Naive thymus-derived CD4-positive, alpha-beta T cell (primary cell): ENCODE results near the gene ZNF429. TPM values are rescaled to one million over a fixed set of nuclear protein-coding genes. Genes with fewer than 3 reads are reported as not detected.
"Not testable (repeated sequence)": the region's sequence is repeated elsewhere in the genome, so short reads cannot be mapped to it uniquely, and the experiment has no call there.

Experiments used
- ATAC-seq: fragments of 150-1000 bp; cut with Tn5 transposase; 2 replicates; pipeline ENCODE4 v1.10.0; 2021; ENCODE audit warnings: mild to moderate bottlenecking, moderate library complexity
- CTCF ChIA-PET: fragments of 350-600 bp; sonication (Branson Sonifier 250); formaldehyde crosslinking; loops from one replicate; lab custom pipeline; 2021; ENCODE audit warnings: antibody characterized with exemption; lab: Charles Lee
- POLR2A ChIA-PET: fragments of 350-600 bp; sonication (Branson Sonifier 250); formaldehyde crosslinking; loops from one replicate; lab custom pipeline; 2021; ENCODE audit warnings: antibody characterized with exemption, inconsistent platforms; lab: Charles Lee
- DNase-seq, 9 donors: peaks; one replicate each; pipeline versions ENCODE4 v3.0.0 to v3.0.0-alpha.2; 2020 to 2022; ENCODE audit warnings: mixed read lengths in 1 of 9
- H3K27ac ChIP-seq: one replicate; pipeline ENCODE4 v1.7.0; 2013; ENCODE audit warnings: mild to moderate bottlenecking, low read depth, low read length, moderate library complexity
- H3K27me3 ChIP-seq, 2 donors: one replicate each; pipeline ENCODE4 v1.7.0; 2013; ENCODE audit warnings: low read length in 2 of 2, mild to moderate bottlenecking in 2 of 2, moderate library complexity in 2 of 2; ENCODE audit not compliant: control insufficient read depth in 2 of 2, insufficient read depth in 2 of 2
- H3K36me3 ChIP-seq, 3 experiments: 1 replicate in 2 of 3; 2 replicates in 1 of 3; pipeline ENCODE4 v1.7.0; 2013; ENCODE audit warnings: low read length in 3 of 3, mild to moderate bottlenecking in 3 of 3, moderate library complexity in 1 of 3; ENCODE audit not compliant: insufficient read depth in 3 of 3, control insufficient read depth in 2 of 3
- H3K4me1 ChIP-seq, 2 donors: one replicate each; pipeline ENCODE4 v1.7.0; 2013; ENCODE audit warnings: low read length in 2 of 2, mild to moderate bottlenecking in 2 of 2, moderate library complexity in 1 of 2; ENCODE audit not compliant: control insufficient read depth in 2 of 2, insufficient read depth in 2 of 2
- H3K4me3 ChIP-seq: 2 replicates; pipeline ENCODE4 v1.7.0; 2013; ENCODE audit warnings: mild to moderate bottlenecking, low read length
- H3K9me3 ChIP-seq, 3 experiments: 1 replicate in 2 of 3; 2 replicates in 1 of 3; pipeline ENCODE4 v1.7.0; 2013; ENCODE audit warnings: low read length in 3 of 3; ENCODE audit not compliant: control insufficient read depth in 2 of 3
- H3K27ac Mint-ChIP-seq, 9 donors: one replicate each; pipeline ENCODE4 v1.8.0; 2020 to 2022; ENCODE audit warnings: mixed read lengths in 9 of 9, mild to moderate bottlenecking in 8 of 9, moderate library complexity in 5 of 9, inconsistent platforms in 2 of 9
- H3K27me3 Mint-ChIP-seq, 5 donors: one replicate each; pipeline ENCODE4 v1.8.0; 2021 to 2022; ENCODE audit warnings: mixed read lengths in 5 of 5, mild to moderate bottlenecking in 1 of 5
- H3K36me3 Mint-ChIP-seq, 5 donors: one replicate each; pipeline ENCODE4 v1.8.0; 2020 to 2022; ENCODE audit warnings: mixed read lengths in 5 of 5, mild to moderate bottlenecking in 3 of 5, inconsistent platforms in 1 of 5
- H3K4me1 Mint-ChIP-seq, 7 donors: one replicate each; pipeline ENCODE4 v1.8.0; 2020 to 2022; ENCODE audit warnings: mixed read lengths in 7 of 7, mild to moderate bottlenecking in 3 of 7, inconsistent platforms in 1 of 7
- H3K4me3 Mint-ChIP-seq, 10 donors: one replicate each; pipeline ENCODE4 v1.8.0; 2020 to 2022; ENCODE audit warnings: mild to moderate bottlenecking in 10 of 10, mixed read lengths in 10 of 10, moderate library complexity in 6 of 10, inconsistent platforms in 2 of 10
- H3K9me3 Mint-ChIP-seq, 11 donors: one replicate each; pipeline ENCODE4 v1.8.0; 2020 to 2022; ENCODE audit warnings: mixed read lengths in 11 of 11, mild to moderate bottlenecking in 4 of 11, inconsistent platforms in 1 of 11, moderate library complexity in 1 of 11
- intact Hi-C, 2 donors: fragments of 100-400 bp; cut with micrococcal nuclease; formaldehyde crosslinking; loops; one replicate each; pipeline ENCODE4 v1.15.1; 2023
- polyA plus RNA-seq, 2 donors: library from polyadenylated mRNA; unstranded; fragments of 300-500 nt; fragmentation: Illumina TruSeq; gene quantifications; one replicate each; pipeline ENCODE4 v1.2.3, GENCODE V29; 2021
- total RNA-seq, 6 experiments: library from RNA in 5 of 6; stranded (reverse) in 5 of 6; gene quantifications; 1 replicate in 5 of 6; 2 replicates in 1 of 6; pipeline ENCODE4 v1.2.3 and lab custom pipeline; 2021 to 2026

Gene ZNF429
- total and polyA plus RNA-seq, 7 experiments from 2014 or later: 6.4 to 37.1 (median 30.3) TPM

DNA sequence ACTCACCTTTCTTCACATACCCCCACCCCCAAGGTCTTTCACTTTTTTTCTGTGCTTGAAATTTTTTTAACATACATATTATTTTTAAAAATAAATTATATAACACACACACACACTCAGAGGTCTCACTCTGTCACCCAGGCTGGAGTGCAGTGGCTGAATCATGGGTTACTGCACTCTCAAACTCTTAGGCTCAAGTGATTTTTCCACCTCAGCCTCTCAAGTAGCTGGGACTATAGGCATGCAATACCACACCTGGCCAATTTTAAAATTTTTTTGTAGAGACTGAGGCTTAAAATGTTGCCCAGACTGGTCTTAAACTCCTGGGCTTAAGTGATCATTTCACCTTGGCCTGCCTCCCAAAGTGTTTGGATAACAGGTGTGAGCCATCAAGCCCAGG is 32.9 kb upstream of the ZNF429 start:
- H3K4me3 ChIP-seq: no peak overlapping the region
- POLR2A ChIA-PET: interaction anchor here (0.5 kb wide), 1 partner anchor 230 kb away, joined by 4 read pairs; no protein-coding TSS in a partner anchor
- Mint-ChIP-seq H3K9me3 (peaks cover 0 to 25% (median 0%) of the 10 kb centered on the region in 11 donors), H3K27ac (no peak overlapping the region), H3K27me3 (peaks cover 0 to 16% (median 7%) of the 10 kb centered on the region in 5 donors), H3K36me3 (peaks cover 0 to 5% (median 0%) of the 10 kb centered on the region in 5 donors), H3K4me1 (peaks cover 0 to 11% (median 3%) of the 10 kb centered on the region in 7 donors), H3K4me3 (no peak overlapping the region)
- CTCF ChIA-PET: no interaction called here
- H3K27ac ChIP-seq: no peak overlapping the region
- DNase-seq (no peak), ATAC-seq (no peak)
- H3K36me3 ChIP-seq: no peaks in the 10 kb centered on the region
- no peaks in the 10 kb centered on the region for H3K27me3 ChIP-seq
- peaks cover 0 to 7% of the 10 kb centered on the region in 2 donors for H3K4me1 ChIP-seq
- no peaks in the 10 kb centered on the region for H3K9me3 ChIP-seq
- intact Hi-C loops: loop anchor here in 1 of 2 donors (5.0 kb wide), 1 partner anchor 145 kb away; the partner anchor contains the start of gene ZNF708

DNA sequence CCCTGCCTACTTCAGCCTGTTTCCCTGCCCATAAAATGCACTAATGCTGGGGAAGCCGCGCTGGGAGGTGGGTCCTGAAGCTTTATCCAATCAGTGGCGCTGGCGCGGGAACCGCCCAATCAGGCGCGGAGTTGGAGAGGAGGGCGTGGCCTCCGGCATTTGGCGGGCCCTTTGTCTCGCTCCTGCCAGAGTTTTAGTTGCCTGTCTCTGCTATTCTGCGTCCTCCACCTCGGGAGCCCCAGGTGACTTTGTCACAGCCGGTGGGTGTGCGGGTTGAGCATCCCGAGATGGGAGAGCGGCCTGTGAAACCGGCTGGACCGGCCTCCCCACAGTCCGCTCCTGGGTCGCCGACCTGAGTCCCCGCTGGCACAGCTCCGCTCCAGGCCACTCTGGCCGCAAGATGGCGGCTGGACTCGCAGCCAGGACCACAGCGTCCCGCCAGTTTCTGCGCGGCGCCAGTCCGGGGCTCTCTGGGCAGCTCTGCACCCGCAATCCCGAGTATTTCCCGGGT is 30.7 kb upstream of the ZNF429 start:
- POLR2A ChIA-PET: no interaction called here
- Histone ChIP-seq H3K27ac (no peak overlapping the region), H3K27me3 (no peaks in the 10 kb centered on the region), H3K9me3 (no peaks in the 10 kb centered on the region), H3K36me3 (no peaks in the 10 kb centered on the region), H3K4me1 (peaks cover 0 to 7% of the 10 kb centered on the region in 2 donors), H3K4me3 (peak overlapping the region; percentile 37)
- CTCF ChIA-PET: no interaction called here
- H3K9me3 Mint-ChIP-seq: peaks cover 0 to 33% (median 0%) of the 10 kb centered on the region in 11 donors
- H3K4me1 Mint-ChIP-seq: peaks cover 0 to 11% (median 3%) of the 10 kb centered on the region in 7 donors
- peak overlapping the region in 2 of 9 donors; percentile 25 to 55 for H3K27ac Mint-ChIP-seq
- DNase-seq (peak in 8 of 9 donors; percentile 55 to 82 (median 70)), ATAC-seq (peak; percentile 99)
- peak overlapping the region in 9 of 10 donors; percentile 32 to 75 (median 68) for H3K4me3 Mint-ChIP-seq
- peaks cover 0 to 5% (median 0%) of the 10 kb centered on the region in 5 donors for H3K36me3 Mint-ChIP-seq
- H3K27me3 Mint-ChIP-seq: peaks cover 0 to 16% (median 7%) of the 10 kb centered on the region in 5 donors
- intact Hi-C loops: loop anchor here in 1 of 2 donors (5.0 kb wide), 1 partner anchor 147 kb away; the partner anchor contains the start of gene ZNF708

DNA sequence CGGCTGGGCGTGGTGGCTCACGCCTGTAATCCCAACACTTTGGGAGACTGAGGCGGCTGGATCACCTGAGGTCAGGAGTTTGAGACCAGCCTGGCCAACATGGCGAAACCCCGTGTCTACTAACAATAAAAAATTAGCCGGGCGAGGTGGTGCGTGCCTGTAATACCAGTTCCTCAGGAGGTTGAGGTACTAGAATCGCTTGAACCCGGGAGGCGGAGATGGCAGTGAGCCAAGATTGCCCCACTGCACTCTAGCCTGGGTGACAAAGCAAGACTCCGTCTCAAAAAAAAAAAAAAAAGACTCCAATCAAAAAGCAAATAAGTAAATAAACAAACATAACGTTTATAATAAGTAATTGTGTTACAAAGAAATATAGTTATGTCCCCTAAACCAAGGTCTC is 23.0 kb upstream of the ZNF429 start:
- DNase-seq, ATAC-seq, H3K27ac ChIP-seq, H3K36me3 ChIP-seq, H3K4me1 Mint-ChIP-seq, H3K4me3 Mint-ChIP-seq, H3K27me3 Mint-ChIP-seq, H3K27ac Mint-ChIP-seq, POLR2A ChIA-PET, H3K36me3 Mint-ChIP-seq, H3K9me3 ChIP-seq, H3K4me1 ChIP-seq, H3K4me3 ChIP-seq, H3K27me3 ChIP-seq: not testable (repeated sequence)
- intact Hi-C loops: loop anchor here (1.0 to 2.0 kb wide), 2 partner anchors 279 to 280 kb away; no protein-coding TSS in a partner anchor
- CTCF ChIA-PET: interaction anchor here (0.8 to 2.0 kb wide), 4 partner anchors 20 to 217 kb away, joined by 3 to 16 read pairs (median 7); partner anchors contain the start of gene ZNF429
- peaks cover 0 to 30% (median 2%) of the 10 kb centered on the region in 11 donors for H3K9me3 Mint-ChIP-seq

DNA sequence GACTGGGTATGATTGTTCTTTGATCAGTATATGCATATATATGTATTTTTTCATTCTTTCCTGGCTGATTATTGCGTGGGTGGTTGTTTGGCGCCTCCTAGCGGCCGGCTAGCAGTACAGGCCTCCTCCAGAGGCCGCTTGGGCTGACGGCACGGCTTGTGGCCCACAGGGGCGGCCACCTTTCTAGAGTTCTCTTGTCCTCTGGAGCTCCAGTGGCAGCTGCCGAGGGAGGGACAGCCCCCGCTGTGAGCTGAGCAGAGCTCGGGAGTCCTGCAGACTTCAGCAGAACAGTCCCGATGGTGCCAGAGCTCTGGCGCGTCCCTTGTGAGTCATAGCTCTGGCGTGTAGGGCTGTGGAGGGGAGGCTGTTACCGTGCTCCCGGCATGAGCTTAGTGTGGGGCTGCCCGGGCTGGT is 22.5 kb upstream of the ZNF429 start:
- intact Hi-C loops: loop anchor here (1.0 to 2.0 kb wide), 2 partner anchors 280 kb away; no protein-coding TSS in a partner anchor
- DNase-seq (peak; percentile 12 to 73 (median 61)), ATAC-seq (peak; percentile 89)
- H3K27me3 ChIP-seq: no peaks in the 10 kb centered on the region
- no peaks in the 10 kb centered on the region for H3K27me3 Mint-ChIP-seq
- no peaks in the 10 kb centered on the region for H3K36me3 ChIP-seq
- H3K27ac ChIP-seq: no peak overlapping the region
- peaks cover 0 to 2% (median 0%) of the 10 kb centered on the region in 5 donors for H3K36me3 Mint-ChIP-seq
- peak overlapping the region in 1 of 10 donors; percentile 46 for H3K4me3 Mint-ChIP-seq
- H3K4me3 ChIP-seq: no peak overlapping the region
- no peak overlapping the region for H3K27ac Mint-ChIP-seq
- ChIA-PET CTCF (interaction anchor here (0.8 to 2.0 kb wide), 8 partner anchors 20 to 281 kb away, joined by 3 to 16 read pairs (median 4); partner anchors contain the start of genes ZNF429 and ZNF708), POLR2A (no interaction called here)
- H3K9me3 Mint-ChIP-seq: peaks cover 0 to 30% (median 2%) of the 10 kb centered on the region in 11 donors
- no peaks in the 10 kb centered on the region for H3K9me3 ChIP-seq
- peaks cover 0 to 5% (median 0%) of the 10 kb centered on the region in 7 donors for H3K4me1 Mint-ChIP-seq
- no peaks in the 10 kb centered on the region for H3K4me1 ChIP-seq

GRCh38 chr19:21483589-21484170 is 21.7 kb upstream of the ZNF429 start:
- H3K27me3 Mint-ChIP-seq: no peaks in the 10 kb centered on the region
- peaks cover 0 to 3% (median 0%) of the 10 kb centered on the region in 5 donors for H3K36me3 Mint-ChIP-seq
- H3K27ac Mint-ChIP-seq: peak overlapping the region in 3 of 9 donors; percentile 6 to 71 (median 55)
- H3K4me1 ChIP-seq: no peaks in the 10 kb centered on the region
- peaks cover 0 to 35% (median 3%) of the 10 kb centered on the region in 11 donors for H3K9me3 Mint-ChIP-seq
- no peaks in the 10 kb centered on the region for H3K36me3 ChIP-seq
- ChIA-PET CTCF (interaction anchor here (0.6 to 2.0 kb wide), 12 partner anchors 19 to 386 kb away, joined by 3 to 16 read pairs (median 4); partner anchors contain the start of genes ZNF429 and ZNF708), POLR2A (interaction anchor here (0.8 kb wide), 1 partner anchor 220 kb away, joined by 3 read pairs; no protein-coding TSS in a partner anchor)
- H3K9me3 ChIP-seq: no peaks in the 10 kb centered on the region
- DNase-seq (peak in 8 of 9 donors; percentile 33 to 66 (median 48)), ATAC-seq (peak; percentile 76)
- H3K27ac ChIP-seq: no peak overlapping the region
- peak overlapping the region in 1 of 10 donors; percentile 21 for H3K4me3 Mint-ChIP-seq
- intact Hi-C loops: loop anchor here (1.0 to 2.0 kb wide), 4 partner anchors 22 to 281 kb away; partner anchors contain the start of gene ZNF429 (in 1 of the 2)
- no peaks in the 10 kb centered on the region for H3K27me3 ChIP-seq
- no peak overlapping the region for H3K4me3 ChIP-seq
- H3K4me1 Mint-ChIP-seq: peaks cover 0 to 5% (median 0%) of the 10 kb centered on the region in 7 donors

GRCh38 chr19:21484631-21485030 is 20.8 kb upstream of the ZNF429 start:
- Mint-ChIP-seq H3K4me3 (peak overlapping the region in 1 of 10 donors; percentile 44), H3K27me3 (no peaks in the 10 kb centered on the region), H3K27ac (peak overlapping the region in 3 of 9 donors; percentile 55 to 69 (median 63)), H3K9me3 (peaks cover 0 to 40% (median 3%) of the 10 kb centered on the region in 11 donors), H3K4me1 (peaks cover 0 to 5% (median 0%) of the 10 kb centered on the region in 7 donors), H3K36me3 (peaks cover 0 to 4% (median 1%) of the 10 kb centered on the region in 5 donors)
- Histone ChIP-seq H3K4me1 (no peaks in the 10 kb centered on the region), H3K36me3 (no peaks in the 10 kb centered on the region), H3K9me3 (no peaks in the 10 kb centered on the region), H3K4me3 (no peak overlapping the region), H3K27me3 (no peaks in the 10 kb centered on the region), H3K27ac (no peak overlapping the region)
- ChIA-PET CTCF (interaction anchor here (0.6 to 2.0 kb wide), 4 partner anchors 214 to 405 kb away, joined by 3 to 10 read pairs (median 4); no protein-coding TSS in a partner anchor), POLR2A (no interaction called here)
- intact Hi-C loops: loop anchor here in 1 of 2 donors (1.0 kb wide), 3 partner anchors 21 to 214 kb away; partner anchors contain the start of gene ZNF429
- DNase-seq (no peak), ATAC-seq (no peak)
